ENCODE results near the gene OR51I1.

DNA sequence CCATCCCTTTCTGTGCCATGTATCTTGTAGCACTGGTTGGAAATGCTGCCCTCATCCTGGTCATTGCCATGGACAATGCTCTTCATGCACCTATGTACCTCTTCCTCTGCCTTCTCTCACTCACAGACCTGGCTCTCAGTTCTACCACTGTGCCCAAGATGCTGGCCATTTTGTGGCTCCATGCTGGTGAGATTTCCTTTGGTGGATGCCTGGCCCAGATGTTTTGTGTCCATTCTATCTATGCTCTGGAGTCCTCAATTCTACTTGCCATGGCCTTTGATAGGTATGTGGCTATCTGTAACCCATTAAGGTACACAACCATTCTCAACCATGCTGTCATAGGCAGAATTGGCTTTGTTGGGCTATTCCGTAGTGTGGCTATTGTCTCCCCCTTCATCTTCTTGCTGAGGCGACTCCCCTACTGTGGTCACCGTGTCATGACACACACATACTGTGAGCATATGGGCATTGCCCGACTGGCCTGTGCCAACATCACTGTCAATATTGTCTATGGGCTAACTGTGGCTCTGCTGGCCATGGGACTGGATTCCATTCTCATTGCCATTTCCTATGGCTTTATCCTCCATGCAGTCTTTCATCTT is 47.6 kb upstream of the OR51I1 start:
- TF ChIP-seq ZNF384 (IDR thresholded peaks at IDR 0.05) (no peak), TARDBP (IDR thresholded peaks at IDR 0.05) (no peak)

All from HEK293T (cell line).